Heart left ventricle (tissue), 16 donors: ENCODE data around the gene NREP. TPM values are rescaled to one million over a fixed set of nuclear protein-coding genes. Genes with fewer than 3 reads are reported as not detected.

Experiments
- ATAC-seq, 4 donors: fragments of 200-7000 bp; cut with Tn5 transposase; one replicate each; pipeline ENCODE4 v1.9.1; 2020 to 2022; ENCODE audit warnings: moderate library complexity in 4 of 4, mild to moderate bottlenecking in 3 of 4, moderate number of reproducible peaks in 1 of 4
- DNase-seq, 5 donors: peaks; one replicate each; pipeline ENCODE4 v3.0.0-alpha.2; 2020
- H3K27ac ChIP-seq, 12 donors: fragments of 200-600 bp; sonication (generic) in 4 of 12; one replicate each; pipeline versions ENCODE4 v1.5.0 to v1.8.0; 2016 to 2022; ENCODE audit warnings: mild to moderate bottlenecking in 2 of 12
- H3K27me3 ChIP-seq, 9 donors: fragments of 200-600 bp; sonication (generic) in 2 of 9; one replicate each; pipeline versions ENCODE4 v1.5.1 to v1.8.0; 2016 to 2022; ENCODE audit warnings: mild to moderate bottlenecking in 3 of 9
- H3K36me3 ChIP-seq, 9 donors: fragments of 200-600 bp; sonication (generic) in 2 of 9; one replicate each; pipeline versions ENCODE4 v1.5.0 to v1.8.0; 2018 to 2022; ENCODE audit warnings: mild to moderate bottlenecking in 2 of 9
- H3K4me1 ChIP-seq, 12 donors: fragments of 200-600 bp; sonication (generic) in 4 of 12; one replicate each; pipeline versions ENCODE4 v1.5.0 to v1.8.0; 2016 to 2022; ENCODE audit warnings: mild to moderate bottlenecking in 3 of 12
- H3K4me3 ChIP-seq, 12 donors: fragments of 200-600 bp; sonication (generic) in 4 of 12; one replicate each; pipeline versions ENCODE4 v1.5.0 to v1.8.0; 2017 to 2022; ENCODE audit warnings: mild to moderate bottlenecking in 9 of 12, moderate library complexity in 4 of 12
- H3K9me3 ChIP-seq, 12 donors: fragments of 200-600 bp; sonication (generic) in 4 of 12; one replicate each; pipeline versions ENCODE4 v1.5.0 to v1.8.0; 2016 to 2022; ENCODE audit warnings: mild to moderate bottlenecking in 1 of 12
- CTCF ChIP-seq, 12 donors: fragments of 200-600 bp; sonication (generic) in 4 of 12; IDR thresholded peaks; one replicate each; pipeline versions ENCODE4 v1.5.0 to v1.8.0; 2018 to 2022; ENCODE audit warnings: antibody characterized with exemption in 12 of 12, mild to moderate bottlenecking in 5 of 12
- POLR2A ChIP-seq, 2 donors: fragments of 450-650 bp; IDR thresholded peaks; one replicate each; pipeline ENCODE4 v1.6.1; 2017; ENCODE audit warnings: antibody characterized with exemption in 2 of 2, mild to moderate bottlenecking in 2 of 2, moderate library complexity in 2 of 2
- WGBS, 4 donors: extraction: QIAGEN DNeasy Blood & Tissue Kit in 2 of 4; methylation state at CpG; one replicate each; pipeline versions ENCODE4 v1.1.5 to v1.1.7; 2013 to 2018; 5-methylcytosine and 5-hydroxymethylcytosine counted together
- intact Hi-C, 10 donors: fragments of 100-400 bp; cut with DNase I; formaldehyde crosslinking; loops; one replicate each; pipeline versions ENCODE4 v1.11.1 to v1.14.2; 2022
- long read RNA-seq, 3 donors: library from polyadenylated mRNA; unstranded; transcript quantifications; one replicate each; pipeline ENCODE4 v2.0.0, GENCODE V29; 2020 to 2021
- polyA plus RNA-seq, 2 donors: library from polyadenylated mRNA; stranded (reverse); fragments of 200-250 nt; gene quantifications; one replicate each; pipeline ENCODE4 v1.2.3, GENCODE V29; 2013
- total RNA-seq, 9 donors: library from RNA; depleted of rRNA in 2 of 9; stranded (reverse); fragments of >200 nt in 2 of 9; fragmentation: NEBNext Ultra II Directional in 3 of 9; extraction: Animal tissue kit (Norgen Biotek cat#: 25700) in 3 of 9; gene quantifications; one replicate each; pipeline versions ENCODE4 v1.1.0 to v1.2.4, GENCODE V29; 2016 to 2023
- donor health status: ischemic (EF 13 %, LVEDD 7.1; RV severe dilation, severe dysfunction).
- donor health status: healthy with polysubstance abuse.
- donor health status: DM: no; HTN: yes; CAD: no.
- donor health status: DM: no; HTN: no; CAD: no.
- donor health status: ischemic (EF 25% LVEDD 6.9; RV normal size, moderate dysfunction).
- donor health status: ischemic (EF 25% LVEDD 5.7; RV mildly dilated, moderate dysfunction).
- donor health status: healthy.
- donor health status: DM: yes; HTN: yes; CAD: no.
- donor health status: ischemic (EF 35%, LVEDD 5.7; RV mildly dilated, moderate dysfunction).
- donor health status: nonischemic (EF 11% LVEDD 7.7; RV severe dilation, severe dysfunction).
- donor health status: DM: yes; HTN: yes; CAD: no.
- donor health status: PGD.
- donor health status: ischemic (EF 29% LVEDD 5.4; RV normal size, mild dysfunction).
- donor health status: nonischemic (EF 23%, LVEDD 6.1; RV moderate dilation, normal function).

Gene NREP
- 10 to 100 TPM in 8 of 9 donors, 1 to 10 TPM in 1; 8.1 to 71.8 (median 43.3) TPM for total RNA-seq
- polyA plus RNA-seq: 10 to 100 TPM; 20.0 to 25.8 TPM
- long read RNA-seq, donor 1, transcript NREP-202 (5 exons, 2,581 nt): major isoform, 28 of 45 reads
- long read RNA-seq, donor 1, transcript NREP-201 (4 exons, 2,013 nt): minor isoform, 5 of 45 reads
- long read RNA-seq, donor 1, partial matches to known transcripts: 1 of 45 reads
- long read RNA-seq, donor 1, other reads (novel, unspliced or antisense): 7 of 45 reads
- long read RNA-seq, donor 2, partial matches to known transcripts: 0 of 7 reads
- long read RNA-seq, donor 2, other reads (novel, unspliced or antisense): 3 of 7 reads
- long read RNA-seq, donor 3, transcript NREP-202 (5 exons, 2,581 nt): major isoform, 26 of 37 reads
- long read RNA-seq, donor 3, partial matches to known transcripts: 1 of 37 reads
- long read RNA-seq, donor 3, other reads (novel, unspliced or antisense): 5 of 37 reads

GRCh38 chr5:111756581-111757354, at the start of gene NREP:
Gene NREP, minus strand, starts transcription at chr5:111757194. Its CDS starts 1,422 bp downstream, at chr5:111755772.
- DNase-seq (peak in 3 of 5 donors; percentile 49 to 58 (median 52)), ATAC-seq (peak in 3 of 4 donors; percentile 8 to 25 (median 22))
- no peaks in the 10 kb centered on the region for H3K27me3 ChIP-seq
- intact Hi-C loops: loop anchor here (1.0 to 10.0 kb wide), 14 partner anchors 74 to 391 kb away; no protein-coding TSS in a partner anchor
- H3K36me3 ChIP-seq: no peaks in the 10 kb centered on the region
- WGBS, 4 donors: 0 to 2% (median 1%) methylated on average over 12 of the region's 12 CpGs
- no peaks in the 10 kb centered on the region for H3K9me3 ChIP-seq
- peak within 1 kb of the TSS; percentile 85 to 98 (median 92) for H3K27ac ChIP-seq
- peaks cover 0 to 43% (median 29%) of the 10 kb centered on the region in 12 donors for H3K4me1 ChIP-seq
- no peak for TF ChIP-seq POLR2A (IDR thresholded peaks at IDR 0.05)
- no peak for TF ChIP-seq CTCF (IDR thresholded peaks at IDR 0.05)
- H3K4me3 ChIP-seq: peak within 1 kb of the TSS; percentile 48 to 89 (median 70)

GRCh38 chr5:111806753-111807152, 49.8 kb upstream of the NREP start:
- no peaks in the 10 kb centered on the region for H3K27me3 ChIP-seq
- H3K4me3 ChIP-seq: no peak overlapping the region
- no peak for TF ChIP-seq POLR2A (IDR thresholded peaks at IDR 0.05)
- TF ChIP-seq CTCF (IDR thresholded peaks at IDR 0.05): no peak
- 86 to 95% (median 90%) methylated on average over 2 of the region's 2 CpGs for WGBS, 4 donors
- H3K36me3 ChIP-seq: no peaks in the 10 kb centered on the region
- H3K27ac ChIP-seq: no peak overlapping the region
- no peaks in the 10 kb centered on the region for H3K9me3 ChIP-seq
- no peak for DNase-seq
- ATAC-seq: no peak
- intact Hi-C loops: no loop called here
- no peaks in the 10 kb centered on the region for H3K4me1 ChIP-seq

- Histone ChIP-seq H3K36me3 (no peaks in the 10 kb centered on the region), H3K27ac (no peak overlapping the region), H3K4me3 (no peak overlapping the region), H3K9me3 (no peaks in the 10 kb centered on the region), H3K27me3 (no peaks in the 10 kb centered on the region), H3K4me1 (no peaks in the 10 kb centered on the region)
- TF ChIP-seq CTCF (IDR thresholded peaks at IDR 0.05) (no peak), POLR2A (IDR thresholded peaks at IDR 0.05) (no peak)
- DNase-seq (no peak), ATAC-seq (no peak)
- 88 to 98% (median 94%) methylated on average over 2 of the region's 2 CpGs for WGBS, 4 donors
- intact Hi-C loops: no loop called here
Measured at GRCh38 chr5:111806156-111806555, 49.2 kb upstream of the NREP start.

- H3K27ac ChIP-seq: no peak overlapping the region
- no peak for DNase-seq
- no peaks in the 10 kb centered on the region for H3K36me3 ChIP-seq
- ATAC-seq: no peak
- H3K4me3 ChIP-seq: no peak overlapping the region
- no peaks in the 10 kb centered on the region for H3K27me3 ChIP-seq
- intact Hi-C loops: no loop called here
- no peaks in the 10 kb centered on the region for H3K9me3 ChIP-seq
- TF ChIP-seq CTCF (IDR thresholded peaks at IDR 0.05): no peak
- 87 to 98% (median 97%) methylated on average over 2 of the region's 2 CpGs for WGBS, 4 donors
- H3K4me1 ChIP-seq: no peaks in the 10 kb centered on the region
Measured at GRCh38 chr5:111805071-111805470, 48.1 kb upstream of the NREP start.
